Measurements from ENCODE around the gene RAMP3. TPM values are rescaled to one million over a fixed set of nuclear protein-coding genes. Genes with fewer than 3 reads are reported as not detected.

The RAMP3 gene
- total RNA-seq, 4 donors from 2014 or later = 14.4 to 62.9 (median 33.6) TPM

GRCh38 chr7:45230611-45231165, 73.1 kb downstream of the RAMP3 start:
- H3K4me1 ChIP-seq = no peaks in the 10 kb centered on the region
- no peak overlapping the region for H3K4me3 ChIP-seq
- TF ChIP-seq CTCF (IDR thresholded peaks at IDR 0.05) (no peak), POLR2AphosphoS5 (IDR thresholded peaks at IDR 0.05) (no peak)
- 79% methylated on average over 4 of the region's 4 CpGs for WGBS
- H3K9me3 ChIP-seq = no peaks in the 10 kb centered on the region
- no peak for DNase-seq (ENCODE audit: low spot score in 2 of 2)
- no peak overlapping the region for H3K27ac ChIP-seq
- H3K27me3 ChIP-seq = peaks cover 16% of the 10 kb centered on the region
- no peaks in the 10 kb centered on the region for H3K36me3 ChIP-seq

- WGBS = 79% methylated on average over 1 of the region's 1 CpG
- TF ChIP-seq POLR2AphosphoS5 (IDR thresholded peaks at IDR 0.05) = no peak
- TF ChIP-seq CTCF (IDR thresholded peaks at IDR 0.05) = no peak
- H3K27ac ChIP-seq = no peak overlapping the region
Observed at GRCh38 chr7:45233249-45233775, 75.7 kb downstream of the RAMP3 start.

More at GRCh38 chr7:45233249-45233775, 75.7 kb downstream of the RAMP3 start:
- Histone ChIP-seq H3K36me3 (no peaks in the 10 kb centered on the region), H3K4me1 (no peaks in the 10 kb centered on the region), H3K9me3 (no peaks in the 10 kb centered on the region), H3K27me3 (peaks cover 21% of the 10 kb centered on the region), H3K4me3 (no peak overlapping the region)
- no peak for DNase-seq (ENCODE audit: low spot score in 2 of 2)

Other genes with a start within 250 kb of the RAMP3 start
- 1 to 10 TPM in 3 of 4 donors, under 1 TPM in 1; 0.68 to 4.5 (median 1.6) TPM for gene MYO1G, start 178.8 kb upstream of the RAMP3 start, total RNA-seq
- 10 to 100 TPM; 34.3 to 42.3 (median 35.9) TPM for gene CCM2, start 157.6 kb upstream of the RAMP3 start, total RNA-seq
- gene NACAD, start 68.8 kb upstream of the RAMP3 start, total RNA-seq = 1 to 10 TPM in 2 of 4 donors, under 1 TPM in 2; 0.76 to 1.4 (median 1.0) TPM
- 10 to 100 TPM; 49.9 to 82.8 (median 68.9) TPM for gene TBRG4, start 46.1 kb upstream of the RAMP3 start, total RNA-seq

Measured in suprapubic skin (tissue), 4 donors.